H9 (cell line): ENCODE results near the gene TNIK. TPM values are rescaled to one million over a fixed set of nuclear protein-coding genes. Genes with fewer than 3 reads are reported as not detected.

Experiments
- DNase-seq: peaks from one replicate; pipeline ENCODE4 v3.0.0-alpha.2; 2017
- H2AFZ ChIP-seq: one replicate; pipeline ENCODE4 v1.6.1; 2013; ENCODE audit warnings: mild to moderate bottlenecking, low read length, control low read depth, moderate library complexity
- H2AK5ac ChIP-seq: 2 replicates; pipeline ENCODE4 v1.6.1; 2013; ENCODE audit warnings: low read length, control low read depth, mixed read lengths; ENCODE audit not compliant: insufficient read length
- H2BK120ac ChIP-seq: one replicate; pipeline ENCODE4 v1.6.1; 2013; ENCODE audit warnings: low read depth, mild to moderate bottlenecking, low read length, control low read depth, inconsistent platforms; ENCODE audit not compliant: poor library complexity, severe bottlenecking
- H2BK12ac ChIP-seq: 2 replicates; pipeline ENCODE4 v1.6.1; 2013; ENCODE audit warnings: low read length, control low read depth, mixed read lengths, low read depth; ENCODE audit not compliant: insufficient read length
- H2BK15ac ChIP-seq: 2 replicates; pipeline ENCODE4 v1.6.1; 2013; ENCODE audit warnings: low read depth, low read length, control low read depth
- H2BK20ac ChIP-seq: one replicate; pipeline ENCODE4 v1.6.1; 2013; ENCODE audit warnings: low read depth, mild to moderate bottlenecking, low read length, control low read depth, inconsistent platforms; ENCODE audit not compliant: poor library complexity, severe bottlenecking
- H2BK5ac ChIP-seq: 2 replicates; pipeline ENCODE4 v1.6.1; 2013; ENCODE audit warnings: low read length, control low read depth, mixed read lengths; ENCODE audit not compliant: insufficient read length
- H3K14ac ChIP-seq: 2 replicates; pipeline ENCODE4 v1.6.1; 2013; ENCODE audit warnings: low read length, control low read depth; ENCODE audit not compliant: insufficient read depth
- H3K18ac ChIP-seq: 2 replicates; pipeline ENCODE4 v1.6.1; 2013; ENCODE audit warnings: low read depth, mild to moderate bottlenecking, mixed read lengths, low read length, control low read depth; ENCODE audit not compliant: insufficient read length
- H3K23ac ChIP-seq: 2 replicates; pipeline ENCODE4 v1.6.1; 2013; ENCODE audit warnings: low read length, control low read depth, mixed read lengths, low read depth; ENCODE audit not compliant: insufficient read length
- H3K23me2 ChIP-seq: 2 replicates; pipeline ENCODE4 v1.6.1; 2013; ENCODE audit warnings: low read depth, mild to moderate bottlenecking, mixed read lengths, low read length, control low read depth; ENCODE audit not compliant: insufficient read length, poor library complexity, severe bottlenecking
- H3K27ac ChIP-seq: 2 replicates; pipeline ENCODE4 v1.5.1; 2013; ENCODE audit warnings: low read length, control low read depth, mixed read lengths, low read depth; ENCODE audit not compliant: insufficient read length
- H3K27me3 ChIP-seq: 2 replicates; pipeline ENCODE4 v1.6.1; 2013; ENCODE audit warnings: low read length, control low read depth, inconsistent platforms; ENCODE audit not compliant: insufficient read depth
- H3K4ac ChIP-seq: 2 replicates; pipeline ENCODE4 v1.6.1; 2013; ENCODE audit warnings: low read depth, mild to moderate bottlenecking, control low read depth, inconsistent platforms, low read length, moderate library complexity
- H3K4me1 ChIP-seq: 2 replicates; pipeline ENCODE4 v1.6.1; 2013; ENCODE audit warnings: low read length, control low read depth, inconsistent platforms; ENCODE audit not compliant: insufficient read depth
- H3K4me2 ChIP-seq: 2 replicates; pipeline ENCODE4 v1.6.1; 2013; ENCODE audit warnings: low read length, control low read depth, mixed read lengths; ENCODE audit not compliant: insufficient read length, insufficient read depth
- H3K56ac ChIP-seq: 2 replicates; pipeline ENCODE4 v1.6.1; 2013; ENCODE audit warnings: low read depth, mild to moderate bottlenecking, mixed read lengths, low read length, control low read depth; ENCODE audit not compliant: insufficient read length
- H3K79me1 ChIP-seq: 2 replicates; pipeline ENCODE4 v1.6.1; 2013; ENCODE audit warnings: low read depth, mild to moderate bottlenecking, moderate library complexity, low read length, control low read depth, inconsistent platforms; ENCODE audit not compliant: insufficient read depth, poor library complexity, severe bottlenecking
- H3K79me2 ChIP-seq: 2 replicates; pipeline ENCODE4 v1.6.1; 2013; ENCODE audit warnings: low read length, control low read depth, inconsistent platforms; ENCODE audit not compliant: insufficient read depth
- H3K9ac ChIP-seq: 2 replicates; pipeline ENCODE4 v1.6.1; 2013; ENCODE audit warnings: low read length, control low read depth, mixed read lengths; ENCODE audit not compliant: insufficient read length; ENCODE audit errors: extremely low read depth
- H3K9me3 ChIP-seq: one replicate; pipeline ENCODE4 v1.6.1; 2013; ENCODE audit warnings: low read depth, low read length, inconsistent platforms; ENCODE audit not compliant: control insufficient read depth
- H3T11ph ChIP-seq: one replicate; pipeline ENCODE4 v1.6.1; 2013; ENCODE audit warnings: mild to moderate bottlenecking, low read length, control low read depth, inconsistent platforms
- H4K20me1 ChIP-seq: one replicate; pipeline ENCODE4 v1.6.1; 2013; ENCODE audit not compliant: control insufficient read depth, insufficient read length, insufficient read depth
- H4K5ac ChIP-seq: 2 replicates; pipeline ENCODE4 v1.6.1; 2013; ENCODE audit warnings: low read depth, mild to moderate bottlenecking, mixed read lengths, low read length, control low read depth; ENCODE audit not compliant: insufficient read length
- H4K8ac ChIP-seq: replicated peaks from 2 replicates; pipeline ENCODE4 v1.6.1; 2013; ENCODE audit warnings: low read length, control low read depth, mixed read lengths, low read depth; ENCODE audit not compliant: insufficient read length
- H4K91ac ChIP-seq: 2 replicates; pipeline ENCODE4 v1.6.1; 2013; ENCODE audit warnings: low read depth, mild to moderate bottlenecking, moderate library complexity, mixed read lengths, low read length, control low read depth; ENCODE audit not compliant: insufficient read length
- H3K27ac Mint-ChIP-seq, 3 experiments: 2 replicates in 2 of 3; 3 replicates in 1 of 3; pipeline ENCODE4 v1.8.0; 2020 to 2021; ENCODE audit warnings: mixed read lengths in 3 of 3, mild to moderate bottlenecking in 1 of 3, moderate library complexity in 1 of 3
- H3K27me3 Mint-ChIP-seq: 2 replicates; pipeline ENCODE4 v1.8.0; 2021; ENCODE audit warnings: low read depth, mild to moderate bottlenecking, moderate library complexity, mixed read lengths
- H3K36me3 Mint-ChIP-seq, 3 experiments: 2 replicates in 2 of 3; 3 replicates in 1 of 3; pipeline ENCODE4 v1.8.0; 2020 to 2021; ENCODE audit warnings: low read depth in 3 of 3, mixed read lengths in 3 of 3; ENCODE audit not compliant: insufficient read depth in 1 of 3
- H3K4me1 Mint-ChIP-seq, 2 experiments: 2 replicates each; pipeline ENCODE4 v1.8.0; 2020; ENCODE audit warnings: mixed read lengths in 2 of 2
- H3K4me3 Mint-ChIP-seq, 2 experiments: 2 replicates in 1 of 2; 3 replicates in 1 of 2; pipeline ENCODE4 v1.8.0; 2020 to 2021; ENCODE audit warnings: mild to moderate bottlenecking in 2 of 2, mixed read lengths in 2 of 2, moderate library complexity in 1 of 2
- H3K9me3 Mint-ChIP-seq, 2 experiments: 2 replicates in 1 of 2; 3 replicates in 1 of 2; pipeline ENCODE4 v1.8.0; 2020; ENCODE audit warnings: mild to moderate bottlenecking in 2 of 2, mixed read lengths in 2 of 2, moderate library complexity in 1 of 2
- CTCF ChIP-seq: fragments of 200-600 bp; sonication (generic); conservative IDR thresholded peaks from 3 replicates; pipeline ENCODE4 v1.8.0; 2021; ENCODE audit warnings: antibody characterized with exemption, mild to moderate bottlenecking
- WGBS: extraction: QIAGEN DNeasy Blood & Tissue Kit; methylation state at CpG from one replicate; pipeline ENCODE4 v1.1.7; 2013; ENCODE audit warnings: missing lambda C conversion rate, low lambda C conversion rate, mixed read lengths; ENCODE audit not compliant: insufficient read length; ENCODE audit errors: extremely low coverage; 5-methylcytosine and 5-hydroxymethylcytosine counted together
- total RNA-seq: library from RNA; stranded (reverse); gene quantifications from 2 replicates; pipeline ENCODE4 v1.2.1, GENCODE V29; 2021

The TNIK gene
- total RNA-seq, 1 experiment from 2014 or later, result 15.9 TPM

GRCh38 chr3:171349392-171349791, 110.8 kb downstream of the TNIK start:
- no peaks in the 10 kb centered on the region for H3K23me2 ChIP-seq
- no peak overlapping the region for H2BK5ac ChIP-seq
- no peaks in the 10 kb centered on the region for H3K27me3 Mint-ChIP-seq
- no peaks in the 10 kb centered on the region for H4K20me1 ChIP-seq
- H2AK5ac ChIP-seq, result no peak overlapping the region
- no peaks in the 10 kb centered on the region for H3K9me3 Mint-ChIP-seq
- no peak overlapping the region for H3K4me2 ChIP-seq
- no peak overlapping the region for H2BK20ac ChIP-seq
- H3T11ph ChIP-seq, result no peak overlapping the region
- no peaks in the 10 kb centered on the region; a peak in 1 of 7 replicates for H3K36me3 Mint-ChIP-seq
- H2BK120ac ChIP-seq, result no peak overlapping the region
- H3K9me3 ChIP-seq, result no peaks in the 10 kb centered on the region
- peaks cover 24 to 29% of the 10 kb centered on the region in 2 experiments for H3K4me1 Mint-ChIP-seq
- no peak overlapping the region for H3K9ac ChIP-seq
- no peak overlapping the region for H2BK15ac ChIP-seq
- H2AFZ ChIP-seq, result no peak overlapping the region
- H3K27ac ChIP-seq, result no peak overlapping the region
- H3K79me1 ChIP-seq, result no peaks in the 10 kb centered on the region
- no peak overlapping the region for H4K91ac ChIP-seq
- H3K27me3 ChIP-seq, result no peaks in the 10 kb centered on the region
- H3K4ac ChIP-seq, result no peak overlapping the region
- H3K56ac ChIP-seq, result no peak overlapping the region
- peaks cover 6% of the 10 kb centered on the region; the same call in 1 of the 2 replicates for H3K4me1 ChIP-seq
- H3K4me3 Mint-ChIP-seq, result no peak overlapping the region
- H3K18ac ChIP-seq, result no peak overlapping the region
- no peak for TF ChIP-seq CTCF
- no peaks in the 10 kb centered on the region; the same call in 1 of the 2 replicates for H3K79me2 ChIP-seq
- H4K5ac ChIP-seq, result no peak overlapping the region
- H3K14ac ChIP-seq, result no peak overlapping the region
- no peak overlapping the region for H4K8ac ChIP-seq
- H3K23ac ChIP-seq, result no peak overlapping the region
- WGBS, result no CpG with 5 or more reads among the region's 1 CpG
- no peak overlapping the region for H3K27ac Mint-ChIP-seq
- no peak overlapping the region for H2BK12ac ChIP-seq
- DNase-seq, result no peak
